ENCODE data around the gene ZNF205. TPM values are rescaled to one million over a fixed set of nuclear protein-coding genes. Genes with fewer than 3 reads are reported as not detected.

ZNF205 gene
- total and polyA plus RNA-seq, 9 of the 15 experiments (the other 6 are each of a cell fraction or from before 2014, with no cell fraction given) = 2.4 to 11.8 (median 5.1) TPM; not detected in 2

- TF ChIP-seq MITF (IDR thresholded peaks at IDR 0.05) = no peak
- no peak for TF ChIP-seq L3MBTL2 (IDR thresholded peaks at IDR 0.05)
- no peak for TF ChIP-seq ZNF518B (CRISPR knock-in tag; IDR thresholded peaks at IDR 0.05)
- TF ChIP-seq, protein P1, sequence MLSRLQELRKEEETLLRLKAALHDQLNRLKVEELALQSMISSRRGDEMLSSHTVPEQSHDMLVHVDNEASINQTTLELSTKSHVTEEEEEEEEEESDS (CRISPR knock-in tag; IDR thresholded peaks at IDR 0.05) = no peak
- TF ChIP-seq, protein P2, sequence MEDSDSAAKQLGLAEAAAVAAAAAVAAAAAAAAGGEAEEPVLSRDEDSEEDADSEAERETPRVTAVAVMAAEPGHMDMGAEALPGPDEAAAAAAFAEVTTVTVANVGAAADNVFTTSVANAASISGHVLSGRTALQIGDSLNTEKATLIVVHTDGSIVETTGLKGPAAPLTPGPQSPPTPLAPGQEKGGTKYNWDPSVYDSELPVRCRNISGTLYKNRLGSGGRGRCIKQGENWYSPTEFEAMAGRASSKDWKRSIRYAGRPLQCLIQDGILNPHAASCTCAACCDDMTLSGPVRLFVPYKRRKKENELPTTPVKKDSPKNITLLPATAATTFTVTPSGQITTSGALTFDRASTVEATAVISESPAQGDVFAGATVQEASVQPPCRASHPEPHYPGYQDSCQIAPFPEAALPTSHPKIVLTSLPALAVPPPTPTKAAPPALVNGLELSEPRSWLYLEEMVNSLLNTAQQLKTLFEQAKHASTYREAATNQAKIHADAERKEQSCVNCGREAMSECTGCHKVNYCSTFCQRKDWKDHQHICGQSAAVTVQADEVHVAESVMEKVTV (CRISPR knock-in tag; IDR thresholded peaks at IDR 0.05) = no peak
- TF ChIP-seq, protein P3, sequence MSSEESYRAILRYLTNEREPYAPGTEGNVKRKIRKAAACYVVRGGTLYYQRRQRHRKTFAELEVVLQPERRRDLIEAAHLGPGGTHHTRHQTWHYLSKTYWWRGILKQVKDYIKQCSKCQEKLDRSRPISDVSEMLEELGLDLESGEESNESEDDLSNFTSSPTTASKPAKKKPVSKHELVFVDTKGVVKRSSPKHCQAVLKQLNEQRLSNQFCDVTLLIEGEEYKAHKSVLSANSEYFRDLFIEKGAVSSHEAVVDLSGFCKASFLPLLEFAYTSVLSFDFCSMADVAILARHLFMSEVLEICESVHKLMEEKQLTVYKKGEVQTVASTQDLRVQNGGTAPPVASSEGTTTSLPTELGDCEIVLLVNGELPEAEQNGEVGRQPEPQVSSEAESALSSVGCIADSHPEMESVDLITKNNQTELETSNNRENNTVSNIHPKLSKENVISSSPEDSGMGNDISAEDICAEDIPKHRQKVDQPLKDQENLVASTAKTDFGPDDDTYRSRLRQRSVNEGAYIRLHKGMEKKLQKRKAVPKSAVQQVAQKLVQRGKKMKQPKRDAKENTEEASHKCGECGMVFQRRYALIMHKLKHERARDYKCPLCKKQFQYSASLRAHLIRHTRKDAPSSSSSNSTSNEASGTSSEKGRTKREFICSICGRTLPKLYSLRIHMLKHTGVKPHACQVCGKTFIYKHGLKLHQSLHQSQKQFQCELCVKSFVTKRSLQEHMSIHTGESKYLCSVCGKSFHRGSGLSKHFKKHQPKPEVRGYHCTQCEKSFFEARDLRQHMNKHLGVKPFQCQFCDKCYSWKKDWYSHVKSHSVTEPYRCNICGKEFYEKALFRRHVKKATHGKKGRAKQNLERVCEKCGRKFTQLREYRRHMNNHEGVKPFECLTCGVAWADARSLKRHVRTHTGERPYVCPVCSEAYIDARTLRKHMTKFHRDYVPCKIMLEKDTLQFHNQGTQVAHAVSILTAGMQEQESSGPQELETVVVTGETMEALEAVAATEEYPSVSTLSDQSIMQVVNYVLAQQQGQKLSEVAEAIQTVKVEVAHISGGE (CRISPR knock-in tag; IDR thresholded peaks at IDR 0.05) = no peak
- no peak for TF ChIP-seq ELF2 (CRISPR knock-in tag; IDR thresholded peaks at IDR 0.05)
- no peak for TF ChIP-seq RB1 (IDR thresholded peaks at IDR 0.05; ENCODE audit: low read depth)
- no peak for TF ChIP-seq ZNF232 (CRISPR knock-in tag; IDR thresholded peaks at IDR 0.05)
- no peak for TF ChIP-seq DNMT1 (IDR thresholded peaks at IDR 0.05)
- TF ChIP-seq, protein P4, sequence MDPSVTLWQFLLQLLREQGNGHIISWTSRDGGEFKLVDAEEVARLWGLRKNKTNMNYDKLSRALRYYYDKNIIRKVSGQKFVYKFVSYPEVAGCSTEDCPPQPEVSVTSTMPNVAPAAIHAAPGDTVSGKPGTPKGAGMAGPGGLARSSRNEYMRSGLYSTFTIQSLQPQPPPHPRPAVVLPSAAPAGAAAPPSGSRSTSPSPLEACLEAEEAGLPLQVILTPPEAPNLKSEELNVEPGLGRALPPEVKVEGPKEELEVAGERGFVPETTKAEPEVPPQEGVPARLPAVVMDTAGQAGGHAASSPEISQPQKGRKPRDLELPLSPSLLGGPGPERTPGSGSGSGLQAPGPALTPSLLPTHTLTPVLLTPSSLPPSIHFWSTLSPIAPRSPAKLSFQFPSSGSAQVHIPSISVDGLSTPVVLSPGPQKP (CRISPR knock-in tag; IDR thresholded peaks at IDR 0.05) = no peak
- TF ChIP-seq COPS2 (conservative IDR thresholded peaks at IDR 0.05) = no peak
- TF ChIP-seq ARID1B (IDR thresholded peaks at IDR 0.05) = peak; percentile 26; the same call in 1 of the 2 replicates
- no peak for TF ChIP-seq TCF15 (CRISPR knock-in tag; IDR thresholded peaks at IDR 0.05)
- TF ChIP-seq DPF2 (IDR thresholded peaks at IDR 0.05) = 0 out of 2 replicates have a peak, but pooled peaks have one; percentile 34
- no peak for TF ChIP-seq SP1 (CRISPR knock-in tag; IDR thresholded peaks at IDR 0.05)
Measured at GRCh38 chr16:3113765-3114479, 1.5 kb downstream of the ZNF205 start (continued).
